Activated naive CD8-positive, alpha-beta T cell treated with anti-CD3 and anti-CD28 coated beads, Interleukin-2, amount 10 ng/mL, durations not matched to agents 7 days and 5 days (primary cell): ENCODE results near the gene FBRSL1. TPM values are rescaled to one million over a fixed set of nuclear protein-coding genes. Genes with fewer than 3 reads are reported as not detected.
"Not testable (repeated sequence)": the region's sequence is repeated elsewhere in the genome, so short reads cannot be mapped to it uniquely, and the experiment has no call there.

Experiments used
- ATAC-seq: fragments of 150-1000 bp; cut with Tn5 transposase; one replicate; pipeline ENCODE4 v1.10.0; 2021; ENCODE audit warnings: low read depth, moderate library complexity
- POLR2A ChIA-PET: fragments of 350-600 bp; sonication (Branson Sonifier 250); formaldehyde crosslinking; loops from one replicate; lab custom pipeline; 2021; ENCODE audit warnings: antibody characterized with exemption; lab: Charles Lee
- DNase-seq: peaks from one replicate; pipeline ENCODE4 v3.0.0; 2021
- H3K27ac Mint-ChIP-seq: one replicate; pipeline ENCODE4 v1.8.0; 2022; ENCODE audit warnings: mild to moderate bottlenecking, mixed read lengths
- H3K27me3 Mint-ChIP-seq: one replicate; pipeline ENCODE4 v1.8.0; 2022; ENCODE audit warnings: mild to moderate bottlenecking, moderate library complexity, mixed read lengths
- H3K36me3 Mint-ChIP-seq: one replicate; pipeline ENCODE4 v1.8.0; 2021; ENCODE audit warnings: mild to moderate bottlenecking, mixed read lengths
- H3K4me1 Mint-ChIP-seq: one replicate; pipeline ENCODE4 v1.8.0; 2021; ENCODE audit warnings: mixed read lengths
- H3K4me3 Mint-ChIP-seq: one replicate; pipeline ENCODE4 v1.8.0; 2022; ENCODE audit warnings: mild to moderate bottlenecking, moderate library complexity, mixed read lengths
- H3K9me3 Mint-ChIP-seq: one replicate; pipeline ENCODE4 v1.8.0; 2021; ENCODE audit warnings: mixed read lengths
- total RNA-seq, 2 experiments: library from RNA; stranded (reverse); gene quantifications; one replicate each; pipeline ENCODE4 v1.2.3, GENCODE V29; 2021

FBRSL1 gene
- 10 to 100 TPM; 67.1 to 67.2 TPM for total RNA-seq

GRCh38 chr12:132489602-132490266 is at the start of gene FBRSL1:
FBRSL1 (plus strand) TSS chr12:132490151.
- ATAC-seq (peak; percentile 59), DNase-seq (peak; percentile 94)
- Mint-ChIP-seq H3K27ac (peak within 1 kb of the TSS; percentile 96), H3K36me3 (peaks cover 6% of the 10 kb centered on the region), H3K4me3 (peak within 1 kb of the TSS; percentile 90), H3K9me3 (no peaks in the 10 kb centered on the region), H3K4me1 (peaks cover 33% of the 10 kb centered on the region), H3K27me3 (no peaks in the 10 kb centered on the region)
- POLR2A ChIA-PET: interaction anchor here (1.0 to 2.1 kb wide), 8 partner anchors 13 to 60 kb away, joined by 3 to 48 read pairs (median 6); no protein-coding TSS in a partner anchor

- H3K27me3 Mint-ChIP-seq, H3K27ac Mint-ChIP-seq, H3K9me3 Mint-ChIP-seq, H3K36me3 Mint-ChIP-seq, DNase-seq, ATAC-seq, H3K4me3 Mint-ChIP-seq: not testable (repeated sequence)
- peaks cover 33% of the 10 kb centered on the region for H3K4me1 Mint-ChIP-seq
- POLR2A ChIA-PET: interaction anchor here (1.0 kb wide), 1 partner anchor 10 kb away, joined by 3 read pairs; no protein-coding TSS in a partner anchor
Measured at GRCh38 chr12:132440420-132440819, 49.5 kb upstream of the FBRSL1 start.

- Mint-ChIP-seq H3K4me3 (no peak overlapping the region), H3K4me1 (peaks cover 35% of the 10 kb centered on the region), H3K36me3 (peaks cover 4% of the 10 kb centered on the region), H3K9me3 (no peaks in the 10 kb centered on the region), H3K27ac (no peak overlapping the region), H3K27me3 (no peaks in the 10 kb centered on the region)
- ATAC-seq (no peak), DNase-seq (no peak)
- POLR2A ChIA-PET: interaction anchor here (1.2 to 1.3 kb wide), 3 partner anchors 12 to 179 kb away, joined by 3 to 5 read pairs (median 3); no protein-coding TSS in a partner anchor
Measured at GRCh38 chr12:132441871-132442863, 47.8 kb upstream of the FBRSL1 start.

GRCh38 chr12:132443091-132443490 is 46.9 kb upstream of the FBRSL1 start:
- Mint-ChIP-seq H3K9me3 (no peaks in the 10 kb centered on the region), H3K4me3 (no peak overlapping the region), H3K27me3 (no peaks in the 10 kb centered on the region), H3K4me1 (peaks cover 32% of the 10 kb centered on the region), H3K27ac (peak overlapping the region; percentile 100), H3K36me3 (peaks cover 4% of the 10 kb centered on the region)
- POLR2A ChIA-PET: interaction anchor here (0.9 to 1.1 kb wide), 3 partner anchors 15 to 49 kb away, joined by 3 to 4 read pairs (median 3); no protein-coding TSS in a partner anchor
- ATAC-seq (no peak), DNase-seq (no peak)

GRCh38 chr12:132444283-132444682 is 45.7 kb upstream of the FBRSL1 start:
- POLR2A ChIA-PET: interaction anchor here (0.8 to 1.0 kb wide), 2 partner anchors 45 to 48 kb away, joined by 3 read pairs; no protein-coding TSS in a partner anchor
- no peaks in the 10 kb centered on the region for H3K9me3 Mint-ChIP-seq
- no peak for ATAC-seq
- H3K4me1 Mint-ChIP-seq: peaks cover 26% of the 10 kb centered on the region
- H3K27ac Mint-ChIP-seq: peak overlapping the region; percentile 100
- H3K27me3 Mint-ChIP-seq: no peaks in the 10 kb centered on the region
- H3K36me3 Mint-ChIP-seq: peaks cover 4% of the 10 kb centered on the region
- peak overlapping the region; percentile 86 for H3K4me3 Mint-ChIP-seq
- no peak for DNase-seq

- POLR2A ChIA-PET: interaction anchor here (0.7 to 0.9 kb wide), 3 partner anchors 11 to 47 kb away, joined by 3 to 5 read pairs (median 5); no protein-coding TSS in a partner anchor
- H3K27me3 Mint-ChIP-seq: no peaks in the 10 kb centered on the region
- H3K9me3 Mint-ChIP-seq: no peaks in the 10 kb centered on the region
- H3K4me3 Mint-ChIP-seq: peak overlapping the region; percentile 86
- H3K36me3 Mint-ChIP-seq: peaks cover 4% of the 10 kb centered on the region
- ATAC-seq (peak; percentile 91), DNase-seq (peak; percentile 80)
- peak overlapping the region; percentile 100 for H3K27ac Mint-ChIP-seq
- peaks cover 31% of the 10 kb centered on the region for H3K4me1 Mint-ChIP-seq
Measured at GRCh38 chr12:132444957-132445883, 44.7 kb upstream of the FBRSL1 start.

GRCh38 chr12:132445884-132446632 is 43.9 kb upstream of the FBRSL1 start:
- H3K9me3 Mint-ChIP-seq: no peaks in the 10 kb centered on the region

GRCh38 chr12:132446633-132447326 is 43.2 kb upstream of the FBRSL1 start:
- POLR2A ChIA-PET: interaction anchor here (0.6 to 1.9 kb wide), 3 partner anchors 11 to 42 kb away, joined by 3 to 12 read pairs (median 3); partner anchors contain the start of gene FBRSL1
- H3K27me3 Mint-ChIP-seq: no peaks in the 10 kb centered on the region
- no peak for DNase-seq
- peaks cover 4% of the 10 kb centered on the region for H3K36me3 Mint-ChIP-seq
- no peaks in the 10 kb centered on the region for H3K9me3 Mint-ChIP-seq
- no peak for ATAC-seq
- H3K27ac Mint-ChIP-seq: peak overlapping the region; percentile 100
- peaks cover 31% of the 10 kb centered on the region for H3K4me1 Mint-ChIP-seq
- H3K4me3 Mint-ChIP-seq: peak overlapping the region; percentile 86

More at GRCh38 chr12:132445884-132446632, 43.9 kb upstream of the FBRSL1 start:
- Mint-ChIP-seq H3K4me1 (peaks cover 31% of the 10 kb centered on the region), H3K36me3 (peaks cover 4% of the 10 kb centered on the region), H3K4me3 (peak overlapping the region; percentile 86), H3K27ac (peak overlapping the region; percentile 100), H3K27me3 (no peaks in the 10 kb centered on the region)
- ATAC-seq (peak; percentile 11), DNase-seq (peak; percentile 60)
- POLR2A ChIA-PET: interaction anchor here (0.7 to 1.0 kb wide), 4 partner anchors 10 to 46 kb away, joined by 3 to 5 read pairs (median 4); no protein-coding TSS in a partner anchor

- peaks cover 31% of the 10 kb centered on the region for H3K4me1 Mint-ChIP-seq
- H3K27me3 Mint-ChIP-seq: no peaks in the 10 kb centered on the region
- H3K9me3 Mint-ChIP-seq: no peaks in the 10 kb centered on the region
- DNase-seq (no peak), ATAC-seq (no peak)
- POLR2A ChIA-PET: interaction anchor here (0.6 to 1.9 kb wide), 5 partner anchors 9 to 42 kb away, joined by 3 to 12 read pairs (median 3); partner anchors contain the start of gene FBRSL1
- H3K4me3 Mint-ChIP-seq: no peak overlapping the region
- H3K27ac Mint-ChIP-seq: peak overlapping the region; percentile 38
- peaks cover 4% of the 10 kb centered on the region for H3K36me3 Mint-ChIP-seq
Measured at GRCh38 chr12:132447327-132447720, 42.6 kb upstream of the FBRSL1 start.

- Mint-ChIP-seq H3K9me3 (no peaks in the 10 kb centered on the region), H3K4me3 (no peak overlapping the region), H3K27ac (peak overlapping the region; percentile 38), H3K36me3 (peaks cover 4% of the 10 kb centered on the region), H3K27me3 (no peaks in the 10 kb centered on the region), H3K4me1 (peaks cover 31% of the 10 kb centered on the region)
- ATAC-seq (no peak), DNase-seq (no peak)
- POLR2A ChIA-PET: interaction anchor here (1.1 to 1.9 kb wide), 3 partner anchors 9 to 41 kb away, joined by 3 to 12 read pairs (median 3); partner anchors contain the start of gene FBRSL1
Measured at GRCh38 chr12:132447731-132448462, 42.1 kb upstream of the FBRSL1 start.
